ENCODE measurements around the gene ZNF565. TPM values are rescaled to one million over a fixed set of nuclear protein-coding genes. Genes with fewer than 3 reads are reported as not detected.
A peak's percentile ranks its signal among the peaks of the same experiment; 100 is the strongest.

ZNF565 gene
- total RNA-seq, 1 experiment from 2014 or later = 4.9 TPM

DNA sequence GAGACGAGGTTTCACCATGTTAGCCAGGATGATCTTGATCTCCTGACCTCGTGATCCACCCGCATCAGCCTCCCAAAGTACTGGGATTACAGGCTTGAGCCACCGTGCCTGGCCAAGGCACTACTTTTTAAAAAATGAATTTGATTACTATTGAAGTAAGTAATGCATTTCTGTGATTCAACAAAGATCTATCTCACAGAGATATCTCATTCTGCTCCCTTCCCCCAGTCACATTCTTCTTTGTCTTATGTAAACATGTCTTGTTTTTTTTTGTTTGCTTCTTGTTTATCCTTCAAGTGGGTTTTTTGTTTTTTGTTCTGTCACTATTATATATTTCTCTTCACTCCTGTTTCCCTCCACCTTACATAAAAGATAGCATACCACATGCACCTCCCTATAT lies 7.0 kb upstream of the ZNF565 start:
- intact Hi-C loops (cut with micrococcal nuclease; ENCODE audit: unreplicated experiment) = no loop called here
- H3K27me3 ChIP-seq (ENCODE audit: control insufficient read depth, insufficient read depth, low read length) = no peaks in the 10 kb centered on the region
- TF ChIP-seq POLR2AphosphoS5 (IDR thresholded peaks at IDR 0.05; ENCODE audit: low read depth, low read length) (no peak), CTCF (IDR thresholded peaks at IDR 0.05) (no peak), TCF7L2 (IDR thresholded peaks at IDR 0.05; ENCODE audit: low read depth, low read length) (no peak), SIN3A (IDR thresholded peaks at IDR 0.05; ENCODE audit: borderline replicate concordance, insufficient read depth, low read depth, low read length) (no peak)
- TF ChIP-seq, protein P1, sequence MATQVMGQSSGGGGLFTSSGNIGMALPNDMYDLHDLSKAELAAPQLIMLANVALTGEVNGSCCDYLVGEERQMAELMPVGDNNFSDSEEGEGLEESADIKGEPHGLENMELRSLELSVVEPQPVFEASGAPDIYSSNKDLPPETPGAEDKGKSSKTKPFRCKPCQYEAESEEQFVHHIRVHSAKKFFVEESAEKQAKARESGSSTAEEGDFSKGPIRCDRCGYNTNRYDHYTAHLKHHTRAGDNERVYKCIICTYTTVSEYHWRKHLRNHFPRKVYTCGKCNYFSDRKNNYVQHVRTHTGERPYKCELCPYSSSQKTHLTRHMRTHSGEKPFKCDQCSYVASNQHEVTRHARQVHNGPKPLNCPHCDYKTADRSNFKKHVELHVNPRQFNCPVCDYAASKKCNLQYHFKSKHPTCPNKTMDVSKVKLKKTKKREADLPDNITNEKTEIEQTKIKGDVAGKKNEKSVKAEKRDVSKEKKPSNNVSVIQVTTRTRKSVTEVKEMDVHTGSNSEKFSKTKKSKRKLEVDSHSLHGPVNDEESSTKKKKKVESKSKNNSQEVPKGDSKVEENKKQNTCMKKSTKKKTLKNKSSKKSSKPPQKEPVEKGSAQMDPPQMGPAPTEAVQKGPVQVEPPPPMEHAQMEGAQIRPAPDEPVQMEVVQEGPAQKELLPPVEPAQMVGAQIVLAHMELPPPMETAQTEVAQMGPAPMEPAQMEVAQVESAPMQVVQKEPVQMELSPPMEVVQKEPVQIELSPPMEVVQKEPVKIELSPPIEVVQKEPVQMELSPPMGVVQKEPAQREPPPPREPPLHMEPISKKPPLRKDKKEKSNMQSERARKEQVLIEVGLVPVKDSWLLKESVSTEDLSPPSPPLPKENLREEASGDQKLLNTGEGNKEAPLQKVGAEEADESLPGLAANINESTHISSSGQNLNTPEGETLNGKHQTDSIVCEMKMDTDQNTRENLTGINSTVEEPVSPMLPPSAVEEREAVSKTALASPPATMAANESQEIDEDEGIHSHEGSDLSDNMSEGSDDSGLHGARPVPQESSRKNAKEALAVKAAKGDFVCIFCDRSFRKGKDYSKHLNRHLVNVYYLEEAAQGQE (IDR thresholded peaks at IDR 0.05; ENCODE audit: insufficient read depth in 1 of 2, low read depth in 2 of 2, low read length in 1 of 2) = no peak
- H3K27ac ChIP-seq (ENCODE audit: low read length) = no peak overlapping the region
- DNase-seq (ENCODE audit: low read depth, low spot score) = no peak
- no TSS peak for BruUV-seq (replicated peaks)
- in situ Hi-C loops (cut with HindIII; ENCODE audit: low pct_unique_long_range_greater_than_20kb, low sequenced_read_pairs) = no loop called here
- peaks cover 32% of the 10 kb centered on the region for H3K36me3 ChIP-seq (ENCODE audit: control insufficient read depth, insufficient read depth, low read length)
- H3K4me3 ChIP-seq (ENCODE audit: low read depth in 2 of 2, low read length in 2 of 2) = no peak overlapping the region
- H3K9me3 ChIP-seq (ENCODE audit: control insufficient read depth, insufficient read depth, low read depth, low read length) = no peaks in the 10 kb centered on the region
- ChIA-PET CTCF (no interaction called here), POLR2A (no interaction called here)
- H3K4me1 ChIP-seq (ENCODE audit: control insufficient read depth, insufficient read depth, low read length) = peaks cover 3% of the 10 kb centered on the region; the same call in 1 of the 2 replicates
- no peak for ATAC-seq

GRCh38 chr19:36215276-36216123 lies 1.0 kb upstream of the ZNF565 start:
- POLR2A ChIA-PET = interaction anchor here (0.6 to 2.6 kb wide), 2 partner anchors 9 to 38 kb away, joined by 3 to 11 read pairs; no protein-coding TSS in a partner anchor
- Histone ChIP-seq H3K27ac (ENCODE audit: low read length) (peak overlapping the region; percentile 99), H3K9me3 (ENCODE audit: control insufficient read depth, insufficient read depth, low read depth, low read length) (no peaks in the 10 kb centered on the region), H3K4me1 (ENCODE audit: control insufficient read depth, insufficient read depth, low read length) (peaks cover 5% of the 10 kb centered on the region; the same call in 1 of the 2 replicates), H3K27me3 (ENCODE audit: control insufficient read depth, insufficient read depth, low read length) (no peaks in the 10 kb centered on the region), H3K4me3 (ENCODE audit: low read depth in 2 of 2, low read length in 2 of 2) (peak overlapping the region; percentile 83 to 99), H3K36me3 (ENCODE audit: control insufficient read depth, insufficient read depth, low read length) (peaks cover 6% of the 10 kb centered on the region)
- in situ Hi-C loops (cut with HindIII; ENCODE audit: low pct_unique_long_range_greater_than_20kb, low sequenced_read_pairs) = no loop called here
- DNase-seq (ENCODE audit: low read depth, low spot score) (no peak), ATAC-seq (no peak)
- intact Hi-C loops (cut with micrococcal nuclease; ENCODE audit: unreplicated experiment) = no loop called here
- TF ChIP-seq SIN3A (IDR thresholded peaks at IDR 0.05; ENCODE audit: borderline replicate concordance, insufficient read depth, low read depth, low read length) (no peak), CTCF (IDR thresholded peaks at IDR 0.05) (no peak), TCF7L2 (IDR thresholded peaks at IDR 0.05; ENCODE audit: low read depth, low read length) (no peak), POLR2AphosphoS5 (IDR thresholded peaks at IDR 0.05; ENCODE audit: low read depth, low read length) (no peak; the same call in 1 of the 2 replicates)
- TF ChIP-seq, protein P1 (IDR thresholded peaks at IDR 0.05; ENCODE audit: insufficient read depth in 1 of 2, low read depth in 2 of 2, low read length in 1 of 2) = no peak
- TSS peak; percentile 97 for BruUV-seq (replicated peaks)
- CTCF ChIA-PET = no interaction called here

Data from Panc1 (cell line).